GM12878 (cell line): ENCODE measurements around the gene PPIP5K1. TPM values are rescaled to one million over a fixed set of nuclear protein-coding genes. Genes with fewer than 3 reads are reported as not detected.

Experiments used
- ATAC-seq: fragments of 200-7000 bp; cut with Tn5 transposase; 3 replicates; pipeline ENCODE4 v1.9.1; 2020; ENCODE audit warnings: mild to moderate bottlenecking, moderate library complexity
- BruUV-seq: library from RNA; stranded (reverse); fragments of 400-500 nt; replicated peaks from 2 replicates; lab custom pipeline; 2021; lab: Mats Ljungman, UMichigan
- CTCF ChIA-PET: fragments of 300-600 bp; sonication (Branson Sonifier 250); formaldehyde crosslinking; extraction: SDS; loops from one replicate; lab custom pipeline; 2021; ENCODE audit warnings: inconsistent platforms; lab: Yijun Ruan, JAX
- POLR2A ChIA-PET: fragments of 350-600 bp; formaldehyde crosslinking; extraction: SDS; loops from one replicate; lab custom pipeline; 2021; ENCODE audit warnings: inconsistent platforms; lab: Charles Lee
- RAD21 ChIA-PET: fragments of 300-600 bp; sonication (Branson Sonifier 250); formaldehyde crosslinking; loops from one replicate; lab custom pipeline; 2023; ENCODE audit warnings: antibody characterized with exemption; ENCODE audit not compliant: unreplicated experiment; lab: Charles Lee
- SMC1A ChIA-PET: fragments of 300-600 bp; sonication (Branson Sonifier 250); formaldehyde crosslinking; loops from one replicate; lab custom pipeline; 2023; ENCODE audit not compliant: unreplicated experiment, uncharacterized antibody; lab: Charles Lee
- DNase-seq: peaks from one replicate; pipeline ENCODE4 v3.0.0-alpha.2; 2011; ENCODE audit warnings: low read depth, low spot score
- FAIRE-seq: peaks from 3 replicates; lab custom pipeline; 2011; peaks lifted over from hg19 to GRCh38; lab: Jason Lieb, UNC
- H2AFZ ChIP-seq: 2 replicates; pipeline ENCODE4 v1.6.0; 2011; ENCODE audit warnings: low read depth, low read length, control low read depth; ENCODE audit not compliant: control insufficient read depth
- H3K27ac ChIP-seq: 2 replicates; pipeline ENCODE4 v1.5.1; 2011; ENCODE audit warnings: control low read depth; ENCODE audit not compliant: control insufficient read depth, insufficient read depth
- H3K27me3 ChIP-seq, 2 experiments: replicated peaks in 1 of 2; 2 replicates each; pipeline versions ENCODE4 v1.6.0 to v1.6.1; 2011; ENCODE audit warnings: low read length in 1 of 2; ENCODE audit not compliant: control insufficient read depth in 2 of 2, insufficient read depth in 2 of 2
- H3K36me3 ChIP-seq, 2 experiments: 2 replicates each; pipeline ENCODE4 v1.5.1; 2011; ENCODE audit warnings: low read length in 1 of 2; ENCODE audit not compliant: control insufficient read depth in 2 of 2, insufficient read depth in 2 of 2
- H3K4me1 ChIP-seq: 2 replicates; pipeline ENCODE4 v1.6.1; 2011; ENCODE audit warnings: mild to moderate bottlenecking, low read length, moderate library complexity, mixed read lengths; ENCODE audit not compliant: control insufficient read depth, insufficient read depth
- H3K4me2 ChIP-seq: 2 replicates; pipeline ENCODE4 v1.6.0; 2011; ENCODE audit warnings: control low read depth; ENCODE audit not compliant: control insufficient read depth, insufficient read depth
- H3K4me3 ChIP-seq: fragments of 200-600 bp; sonication (generic); 2 replicates; pipeline ENCODE4 v1.5.1; 2016
- H3K79me2 ChIP-seq: 2 replicates; pipeline ENCODE4 v1.6.0; 2011; ENCODE audit warnings: low read length; ENCODE audit not compliant: control insufficient read depth, insufficient read depth
- H3K9ac ChIP-seq: 2 replicates; pipeline ENCODE4 v1.8.0; 2011; ENCODE audit warnings: low read length, control low read depth, mixed read lengths; ENCODE audit not compliant: control insufficient read depth, insufficient read depth
- H3K9me3 ChIP-seq: replicated peaks from 3 replicates; pipeline ENCODE4 v1.5.1; 2011; ENCODE audit warnings: mild to moderate bottlenecking, low read length; ENCODE audit not compliant: control insufficient read depth, insufficient read depth
- H4K20me1 ChIP-seq: 2 replicates; pipeline ENCODE4 v1.6.0; 2011; ENCODE audit not compliant: control insufficient read depth, insufficient read depth
- MLLT1 ChIP-seq: fragments of 450-650 bp; IDR thresholded peaks from 2 replicates; pipeline ENCODE4 v1.6.1; 2016; ENCODE audit warnings: mild to moderate bottlenecking
- MYC ChIP-seq: IDR thresholded peaks from 2 replicates; pipeline ENCODE4 v1.6.1; 2011; ENCODE audit warnings: mild to moderate bottlenecking, low read length, moderate library complexity, inconsistent platforms; ENCODE audit not compliant: insufficient read depth, insufficient replicate concordance, insufficient read length, severe bottlenecking
- NR2C1 ChIP-seq: fragments of 450-650 bp; IDR thresholded peaks from 2 replicates; pipeline ENCODE4 v1.6.1; 2017; ENCODE audit warnings: antibody characterized with exemption, mild to moderate bottlenecking, moderate library complexity
- PAX8 ChIP-seq: fragments of 450-650 bp; IDR thresholded peaks from 2 replicates; pipeline ENCODE4 v1.6.1; 2017; ENCODE audit warnings: mild to moderate bottlenecking, moderate library complexity
- RELB ChIP-seq: fragments of 450-650 bp; IDR thresholded peaks from 2 replicates; pipeline ENCODE4 v1.6.1; 2017; ENCODE audit warnings: low read depth, mild to moderate bottlenecking, moderate library complexity
- SIN3A ChIP-seq: IDR thresholded peaks from 2 replicates; pipeline ENCODE4 v1.6.1; 2012; ENCODE audit warnings: low read depth, low read length, improper control_type of control experiment
- SREBF2 ChIP-seq: IDR thresholded peaks from 2 replicates; pipeline ENCODE4 v1.6.1; 2012; ENCODE audit warnings: mild to moderate bottlenecking, low read length
- WRNIP1 ChIP-seq: IDR thresholded peaks from 2 replicates; pipeline ENCODE4 v1.6.1; 2011; ENCODE audit warnings: low read depth, low read length, improper control_type of control experiment, borderline replicate concordance
- WGBS: methylation state at CpG from one replicate; pipeline ENCODE4 v1.1.6; 2016; ENCODE audit warnings: low lambda C conversion rate; ENCODE audit not compliant: insufficient replicate concordance, insufficient coverage; ENCODE audit errors: missing lambda C conversion rate; 5-methylcytosine and 5-hydroxymethylcytosine counted together
- in situ Hi-C: fragments of 300-500 bp; cut with MboI; formaldehyde crosslinking; loops from 9 replicates; pipeline ENCODE4 v1.14.3; 2018; ENCODE audit warnings: mixed read lengths
- intact Hi-C: fragments of 100-400 bp; cut with micrococcal nuclease; formaldehyde crosslinking; loops from one replicate; pipeline ENCODE4 v1.14.2; 2022; ENCODE audit not compliant: unreplicated experiment
- polyA plus RNA-seq, 11 experiments: library from polyadenylated mRNA; depleted of rRNA in 4 of 11; unstranded in 6 of 11; stranded (reverse) in 5 of 11; fragments of >200 nt; fragmentation: Nextera tagmentation in 4 of 11; fragmentation: Illumina TruSeq in 1 of 11; extraction: Ambion mirVana in 4 of 11; extraction: Trizol in 1 of 11; gene quantifications; 1 replicate in 1 of 11; 2 replicates in 10 of 11; pipeline versions ENCODE4 v1.2.1 to v1.2.3, GENCODE V29; 2011 to 2016; ENCODE audit warnings: inconsistent platforms in 2 of 11, missing spikeins in 2 of 11, low read depth in 1 of 11
- total RNA-seq, 4 experiments: library from RNA; depleted of rRNA in 3 of 4; stranded (reverse); fragments of >200 nt in 3 of 4; fragmentation: Illumina TruSeq in 1 of 4; extraction: Trizol in 1 of 4; gene quantifications; 2 replicates each; pipeline versions ENCODE4 v1.2.1 to v1.2.3, GENCODE V29; 2013 to 2021

Gene PPIP5K1
- total and polyA plus RNA-seq, 10 of the 15 experiments (the other 5 are each of a cell fraction or from before 2014, with no cell fraction given): 2.5 to 54.4 (median 19.4) TPM

DNA sequence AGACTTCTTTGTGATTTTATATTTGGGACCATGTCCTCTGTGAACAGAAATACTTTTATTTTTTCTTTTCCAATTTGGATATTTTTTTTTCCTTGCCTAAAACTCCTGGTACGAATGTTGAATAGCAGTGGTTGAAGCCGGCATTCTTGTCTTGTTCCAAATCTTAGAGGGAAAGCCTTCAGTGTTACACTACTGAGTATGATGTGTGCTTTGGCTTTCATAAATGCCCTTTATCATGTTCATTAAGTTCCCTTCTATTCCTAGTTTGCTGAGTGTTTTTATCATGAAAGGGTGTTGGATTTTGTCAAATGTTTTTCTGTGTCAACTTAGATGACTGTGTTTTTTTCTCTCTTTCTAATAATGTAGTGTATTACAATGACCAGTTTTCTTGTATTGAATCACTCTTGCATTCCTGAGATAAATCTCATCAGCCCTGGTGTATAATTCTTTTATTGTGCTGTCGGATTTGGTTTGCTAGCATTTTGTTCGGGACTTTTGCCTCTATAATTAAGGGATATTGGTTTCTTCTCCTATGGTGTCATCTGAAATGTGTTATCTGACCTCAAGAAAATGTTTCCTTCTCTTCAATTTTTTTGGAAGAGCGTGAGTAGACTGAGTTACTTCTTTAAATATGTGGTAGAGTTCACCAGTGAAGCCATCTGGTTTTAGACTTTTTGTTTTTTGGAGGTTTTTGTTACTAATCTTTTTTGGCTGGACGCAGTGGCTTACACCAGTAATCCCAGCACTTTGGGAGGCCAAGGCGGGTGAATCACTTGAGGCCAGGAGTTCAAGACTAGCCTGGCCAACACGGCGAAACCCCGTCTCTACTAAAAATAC is 39.3 kb downstream of the PPIP5K1 start (continued):
- TF ChIP-seq SIN3A (no peak), WRNIP1 (no peak), MLLT1 (no peak), MYC (no peak), RELB (no peak)
- TF ChIP-seq, all 136 proteins: peak for 0

DNA sequence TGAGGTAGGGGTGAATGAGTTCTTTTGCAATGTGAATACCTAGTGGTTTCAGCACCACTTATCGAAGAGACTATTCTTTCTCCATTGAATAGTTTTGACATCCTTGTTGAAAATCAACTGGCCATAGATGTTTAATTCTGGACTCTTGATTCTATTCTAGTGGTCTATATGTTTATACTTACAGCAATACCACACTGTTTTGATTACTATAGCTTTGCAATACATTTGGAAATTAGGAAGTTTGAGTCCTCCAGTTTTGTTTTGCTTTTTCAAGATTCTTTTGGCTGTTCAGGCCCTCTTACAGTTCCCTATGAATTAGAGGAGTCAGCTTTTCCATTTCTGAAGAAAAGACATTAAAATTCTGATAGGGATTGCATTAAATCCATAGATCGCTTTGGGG is 42.5 kb downstream of the PPIP5K1 start:
- no peaks in the 10 kb centered on the region for H3K4me1 ChIP-seq
- SMC1A ChIA-PET: interaction anchor here (1.4 kb wide), 1 partner anchor 12 kb away, joined by 3 read pairs; no protein-coding TSS in a partner anchor
- H3K27me3 ChIP-seq: no peaks in the 10 kb centered on the region
- RAD21 ChIA-PET: no interaction called here
- no peak for TF ChIP-seq PAX8
- TF ChIP-seq SREBF2: no peak
- no peak for TF ChIP-seq NR2C1
- CTCF ChIA-PET: interaction anchor here (0.9 kb wide), 1 partner anchor 33 kb away, joined by 3 read pairs; no protein-coding TSS in a partner anchor
- FAIRE-seq (no peak), DNase-seq (no peak), ATAC-seq (no peak)
- intact Hi-C loops (no loop called here), in situ Hi-C loops (no loop called here)
- H4K20me1 ChIP-seq: no peaks in the 10 kb centered on the region
- WGBS: 100% methylated on average over 2 of the region's 2 CpGs
- no peak overlapping the region for H3K4me2 ChIP-seq
- no TSS peak for BruUV-seq
- no peaks in the 10 kb centered on the region for H3K79me2 ChIP-seq
- POLR2A ChIA-PET: no interaction called here
- no peaks in the 10 kb centered on the region for H3K9me3 ChIP-seq
- no peak overlapping the region for H2AFZ ChIP-seq
- no peak overlapping the region for H3K27ac ChIP-seq
- no peaks in the 10 kb centered on the region for H3K36me3 ChIP-seq
- no peak overlapping the region for H3K9ac ChIP-seq
- no peak overlapping the region for H3K4me3 ChIP-seq
